HCT116 (cell line): ENCODE measurements around the gene CECR2. TPM values are rescaled to one million over a fixed set of nuclear protein-coding genes. Genes with fewer than 3 reads are reported as not detected.

Experiments used
- ATAC-seq: fragments of 200-7000 bp; cut with Tn5 transposase; 2 replicates; pipeline ENCODE4 v1.9.1; 2020; ENCODE audit warnings: mild to moderate bottlenecking, moderate library complexity
- BruUV-seq: library from RNA; stranded (reverse); fragments of 400-500 nt; replicated peaks from 2 replicates; lab custom pipeline; 2021; lab: Mats Ljungman, UMichigan
- CTCF ChIA-PET: fragments of 300-600 bp; sonication (Branson Sonifier 250); formaldehyde crosslinking; loops from one replicate; lab custom pipeline; 2021; ENCODE audit warnings: antibody characterized with exemption; lab: Charles Lee
- POLR2A ChIA-PET: fragments of 300-600, 350-600 bp; sonication (Branson Sonifier 250); formaldehyde crosslinking; loops from one replicate; lab custom pipeline; 2021; ENCODE audit warnings: antibody characterized with exemption; lab: Charles Lee
- RAD21 ChIA-PET, 2 experiments: fragments of 300-600 bp; sonication (Branson Sonifier 250); formaldehyde crosslinking; loops; one replicate each; lab custom pipeline; 2023; ENCODE audit warnings: low total read pairs in 2 of 2; ENCODE audit not compliant: uncharacterized antibody in 2 of 2, unreplicated experiment in 2 of 2, low non-redundant PET in 1 of 2; lab: Charles Lee
- DNase-seq: peaks from one replicate; pipeline ENCODE4 v3.0.0-alpha.2; 2010; ENCODE audit warnings: low read depth, low spot score
- H2AFZ ChIP-seq: fragments of 200-600 bp; shearing (Covaris generic), sonication (generic); 2 replicates; pipeline ENCODE4 v1.6.1; 2017; ENCODE audit warnings: low read depth, mixed run types, mixed read lengths, antibody characterized with exemption, low read length; ENCODE audit not compliant: poor library complexity, severe bottlenecking
- H3K27ac ChIP-seq: 2 replicates; pipeline ENCODE4 v1.5.1; 2012; ENCODE audit warnings: low read depth, low read length
- H3K27me3 ChIP-seq: fragments of 200-600 bp; sonication (generic); 2 replicates; pipeline ENCODE4 v1.6.1; 2016; ENCODE audit warnings: mixed run types, low read length, mixed read lengths; ENCODE audit not compliant: insufficient read depth
- H3K36me3 ChIP-seq, 2 experiments: fragments of 200-500 bp in 1 of 2; fragments of 200-600 bp in 1 of 2; sonication (Bioruptor generic) in 1 of 2; sonication (generic) in 1 of 2; 2 replicates each; pipeline versions ENCODE4 v1.5.1 to v1.6.1; 2014 to 2016; ENCODE audit warnings: low read length in 2 of 2, inconsistent platforms in 1 of 2, mixed read lengths in 1 of 2, mixed run types in 1 of 2; ENCODE audit not compliant: insufficient read depth in 2 of 2, control insufficient read depth in 1 of 2
- H3K4me1 ChIP-seq, 2 experiments: fragments of 200-600 bp in 1 of 2; sonication (generic) in 1 of 2; 2 replicates each; pipeline versions ENCODE4 v1.5.1 to v1.6.1; 2012 to 2017; ENCODE audit warnings: low read length in 2 of 2, inconsistent platforms in 1 of 2, mild to moderate bottlenecking in 1 of 2, mixed read lengths in 1 of 2, mixed run types in 1 of 2, moderate library complexity in 1 of 2; ENCODE audit not compliant: insufficient read depth in 2 of 2, control insufficient read depth in 1 of 2
- H3K4me2 ChIP-seq: fragments of 200-600 bp; sonication (generic); 2 replicates; pipeline ENCODE4 v1.6.1; 2017; ENCODE audit warnings: mixed run types, low read length, mixed read lengths
- H3K4me3 ChIP-seq, 2 experiments: fragments of 200-600 bp in 1 of 2; sonication (generic) in 1 of 2; replicated peaks in 1 of 2; 2 replicates each; pipeline ENCODE4 v1.5.1; 2011 to 2016; ENCODE audit warnings: low read length in 2 of 2, control low read depth in 1 of 2, low read depth in 1 of 2, mild to moderate bottlenecking in 1 of 2, mixed read lengths in 1 of 2, mixed run types in 1 of 2
- H3K79me2 ChIP-seq: fragments of 200-600 bp; sonication (generic); 2 replicates; pipeline ENCODE4 v1.6.1; 2017; ENCODE audit warnings: mild to moderate bottlenecking, mixed run types, low read length, moderate library complexity, mixed read lengths; ENCODE audit not compliant: insufficient read depth
- H3K9ac ChIP-seq: fragments of 200-600 bp; sonication (generic); 2 replicates; pipeline ENCODE4 v1.6.1; 2016; ENCODE audit warnings: low read length, mixed read lengths
- H3K9me2 ChIP-seq: fragments of 200-600 bp; sonication (generic), shearing (Covaris generic); 2 replicates; pipeline ENCODE4 v1.6.1; 2017; ENCODE audit warnings: mixed run types, mild to moderate bottlenecking, moderate library complexity; ENCODE audit not compliant: insufficient read depth
- H3K9me3 ChIP-seq, 2 experiments: fragments of 200-500 bp in 1 of 2; fragments of 200-600 bp in 1 of 2; sonication (Bioruptor generic) in 1 of 2; sonication (generic) in 1 of 2; 2 replicates each; pipeline ENCODE4 v1.6.1; 2014 to 2017; ENCODE audit warnings: low read length in 2 of 2, mixed read lengths in 2 of 2, inconsistent platforms in 1 of 2, low read depth in 1 of 2, mild to moderate bottlenecking in 1 of 2, mixed run types in 1 of 2, moderate library complexity in 1 of 2; ENCODE audit not compliant: control insufficient read depth in 1 of 2, insufficient read depth in 1 of 2
- H4K20me1 ChIP-seq: fragments of 200-600 bp; sonication (generic), shearing (Covaris generic); 2 replicates; pipeline ENCODE4 v1.6.1; 2017; ENCODE audit warnings: mixed run types, mild to moderate bottlenecking, moderate library complexity; ENCODE audit not compliant: insufficient read depth
- CTCF ChIP-seq, 3 experiments: fragments of 200-600 bp in 1 of 3; sonication (generic) in 1 of 3; IDR thresholded peaks in 2 of 3; conservative IDR thresholded peaks in 1 of 3; 2 replicates each; pipeline ENCODE4 v1.5.1; 2012 to 2017; ENCODE audit warnings: low read depth in 2 of 3, low read length in 2 of 3, antibody characterized with exemption in 1 of 3, borderline replicate concordance in 1 of 3, control low read depth in 1 of 3, mild to moderate bottlenecking in 1 of 3, mixed read lengths in 1 of 3, mixed run types in 1 of 3, moderate library complexity in 1 of 3; ENCODE audit not compliant: insufficient read depth in 1 of 3
- ELF1 ChIP-seq: IDR thresholded peaks from 2 replicates; pipeline ENCODE4 v1.6.1; 2012; ENCODE audit warnings: low read depth, borderline replicate concordance
- FOSL1 ChIP-seq: IDR thresholded peaks from 2 replicates; pipeline ENCODE4 v1.6.1; 2012; ENCODE audit warnings: low read depth
- MAX ChIP-seq: IDR thresholded peaks from 2 replicates; pipeline ENCODE4 v1.6.1; 2012
- RAD21 ChIP-seq: IDR thresholded peaks from 2 replicates; pipeline ENCODE4 v1.6.1; 2012; ENCODE audit warnings: low read depth, mild to moderate bottlenecking
- SRF ChIP-seq: IDR thresholded peaks from 2 replicates; pipeline ENCODE4 v1.6.1; 2012; ENCODE audit warnings: low read depth
- TCF7L2 ChIP-seq: IDR thresholded peaks from 2 replicates; pipeline ENCODE4 v1.7.0; 2011; ENCODE audit warnings: borderline replicate concordance, inconsistent platforms; ENCODE audit not compliant: insufficient read depth, insufficient read length; ENCODE audit errors: extremely low read depth
- ZBTB33 ChIP-seq: IDR thresholded peaks from 2 replicates; pipeline ENCODE4 v1.6.1; 2011; ENCODE audit warnings: mild to moderate bottlenecking, low read length, moderate library complexity; ENCODE audit not compliant: insufficient replicate concordance; ENCODE audit errors: extremely low read depth
- ZNF274 ChIP-seq: fragments of 200-500 bp; sonication (Bioruptor generic); IDR thresholded peaks from 2 replicates; pipeline ENCODE4 v1.6.1; 2014; ENCODE audit warnings: mild to moderate bottlenecking, low read depth, low read length, inconsistent platforms
- intact Hi-C: fragments of 100-400 bp; cut with micrococcal nuclease; formaldehyde crosslinking; loops from 2 replicates; pipeline ENCODE4 v1.10.0; 2022
- total RNA-seq: library from RNA; stranded (reverse); gene quantifications from one replicate; pipeline ENCODE4 v1.2.1, GENCODE V29; 2021; ENCODE audit not compliant: unreplicated experiment

The CECR2 gene
- total RNA-seq, 1 experiment from 2014 or later: 6.0 TPM

GRCh38 chr22:17412232-17412631, 43.0 kb downstream of the CECR2 start:
- Histone ChIP-seq H3K9me2 (no peaks in the 10 kb centered on the region), H3K4me3 (no peak overlapping the region), H3K9ac (no peak overlapping the region), H4K20me1 (no peaks in the 10 kb centered on the region), H3K27me3 (no peaks in the 10 kb centered on the region), H3K36me3 (no peaks in the 10 kb centered on the region), H3K79me2 (no peaks in the 10 kb centered on the region), H2AFZ (no peak overlapping the region), H3K4me1 (peaks cover 0 to 6% of the 10 kb centered on the region in 2 experiments; a peak in 1 of 4 replicates), H3K4me2 (no peak overlapping the region), H3K27ac (no peak overlapping the region), H3K9me3 (no peaks in the 10 kb centered on the region)
- no TSS peak for BruUV-seq
- POLR2A ChIA-PET: no interaction called here
- no peak for DNase-seq
- RAD21 ChIA-PET: no interaction called here
- CTCF ChIA-PET: no interaction called here
- ATAC-seq: no peak
- intact Hi-C loops: no loop called here
- TF ChIP-seq SRF: no peak
- no peak for TF ChIP-seq RAD21
- no peak for TF ChIP-seq CTCF (IDR thresholded peaks at IDR 0.05 in 2 of 3, conservative IDR thresholded peaks at IDR 0.05 in 1 of 3; ENCODE audit: borderline replicate concordance in 1 of 3, insufficient read depth in 1 of 3, low read depth in 2 of 3, low read length in 2 of 3)
- TF ChIP-seq MAX: no peak
- no peak for TF ChIP-seq TCF7L2
- no peak for TF ChIP-seq ZNF274
- no peak for TF ChIP-seq ZBTB33
- no peak for TF ChIP-seq FOSL1
- no peak for TF ChIP-seq ELF1
